Stimulated activated CD4-positive, alpha-beta T cell treated with anti-CD3 and anti-CD28 coated beads, Interleukin-12 subunit alpha, Interleukin-12 subunit beta, amount 100 ng/mL, for 4 hours (primary cell): ENCODE data around the gene SIGLEC15.
"Not testable (repeated sequence)": the region's sequence is repeated elsewhere in the genome, so short reads cannot be mapped to it uniquely, and the experiment has no call there.

Experiments used
- DNase-seq: peaks from one replicate; pipeline ENCODE4 v3.0.0-alpha.2; 2020

The SIGLEC15 gene, protein sequence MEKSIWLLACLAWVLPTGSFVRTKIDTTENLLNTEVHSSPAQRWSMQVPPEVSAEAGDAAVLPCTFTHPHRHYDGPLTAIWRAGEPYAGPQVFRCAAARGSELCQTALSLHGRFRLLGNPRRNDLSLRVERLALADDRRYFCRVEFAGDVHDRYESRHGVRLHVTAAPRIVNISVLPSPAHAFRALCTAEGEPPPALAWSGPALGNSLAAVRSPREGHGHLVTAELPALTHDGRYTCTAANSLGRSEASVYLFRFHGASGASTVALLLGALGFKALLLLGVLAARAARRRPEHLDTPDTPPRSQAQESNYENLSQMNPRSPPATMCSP

DNA sequence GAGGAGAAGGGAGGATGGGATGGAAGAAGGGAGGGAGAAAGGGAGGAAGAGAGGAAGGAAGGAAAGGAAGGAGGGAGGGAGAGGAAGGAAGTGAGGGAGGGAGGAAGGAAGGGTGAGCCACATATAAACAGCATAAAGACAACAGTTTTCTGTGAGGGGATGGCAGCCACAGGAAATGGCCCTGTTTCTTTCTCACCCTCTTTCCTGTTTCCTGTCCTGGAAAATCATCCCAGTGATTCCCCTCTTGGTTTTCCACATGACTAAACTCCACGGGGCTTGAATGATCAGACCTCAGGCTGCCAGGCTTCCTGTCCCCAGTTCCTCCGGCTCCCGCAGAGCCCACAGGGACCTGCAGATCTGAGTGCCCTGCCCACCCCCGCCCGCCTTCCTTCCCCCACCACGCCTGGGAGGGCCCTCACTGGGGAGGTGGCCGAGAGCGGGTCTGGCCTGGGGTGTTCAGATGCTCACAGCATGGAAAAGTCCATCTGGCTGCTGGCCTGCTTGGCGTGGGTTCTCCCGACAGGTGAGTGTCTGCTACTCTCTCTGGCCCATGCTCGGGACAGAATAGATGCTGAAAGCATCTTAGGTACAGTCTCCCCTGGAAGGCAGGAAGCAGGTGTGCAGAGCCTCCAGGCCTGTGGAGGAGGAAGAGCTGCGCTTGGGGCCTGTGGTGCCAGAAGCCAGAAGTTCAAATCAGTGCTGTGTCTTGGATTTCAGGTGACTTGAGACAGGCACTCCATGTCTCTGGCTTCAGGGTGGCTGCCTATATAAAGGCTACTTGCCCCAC lies at the start of gene SIGLEC15:
Gene SIGLEC15, plus strand, starts transcription at position 418 of the 787 bp plus-strand sequence. Its CDS starts 54 bp downstream, at position 472.
- DNase-seq, result no peak

DNA sequence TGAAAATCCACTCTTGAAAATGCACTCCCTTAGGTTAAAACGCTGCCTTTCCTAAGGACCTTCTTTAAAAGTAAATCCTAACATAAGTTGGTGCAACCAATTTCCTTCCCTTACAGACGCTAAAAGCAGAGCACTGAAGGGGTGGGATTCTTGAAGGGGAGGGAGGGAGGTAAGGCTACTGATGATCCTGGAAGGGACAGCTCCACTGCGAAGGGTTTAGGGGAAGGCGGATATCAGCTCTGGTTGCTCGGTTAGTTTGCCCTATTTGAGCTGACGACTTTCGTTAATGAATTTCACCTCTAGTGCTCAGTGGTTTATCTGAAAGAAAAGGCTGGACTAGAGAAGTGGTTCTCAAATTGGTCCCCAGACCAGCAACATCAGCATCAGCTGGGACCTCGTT lies 49.7 kb upstream of the SIGLEC15 start:
- no peak for DNase-seq

DNA sequence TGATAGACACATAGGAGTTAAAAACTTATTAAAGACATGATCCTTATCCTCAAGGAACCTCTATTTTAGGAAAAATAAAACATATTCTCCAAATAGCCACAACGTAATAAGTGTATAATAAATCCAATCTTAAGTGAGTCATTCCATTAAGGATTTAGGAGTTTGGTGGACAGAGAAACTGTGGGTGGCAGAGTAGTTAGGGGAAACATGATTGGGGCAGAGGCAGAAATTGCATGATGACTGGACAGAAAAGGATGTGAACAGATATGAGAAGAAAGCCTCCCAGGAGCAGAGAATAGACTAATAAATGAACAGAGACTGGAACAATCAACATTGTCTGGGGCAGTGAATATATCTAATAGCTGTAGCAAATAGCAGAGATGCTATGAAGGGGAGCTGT lies 48.1 kb upstream of the SIGLEC15 start:
- DNase-seq, result no peak

DNA sequence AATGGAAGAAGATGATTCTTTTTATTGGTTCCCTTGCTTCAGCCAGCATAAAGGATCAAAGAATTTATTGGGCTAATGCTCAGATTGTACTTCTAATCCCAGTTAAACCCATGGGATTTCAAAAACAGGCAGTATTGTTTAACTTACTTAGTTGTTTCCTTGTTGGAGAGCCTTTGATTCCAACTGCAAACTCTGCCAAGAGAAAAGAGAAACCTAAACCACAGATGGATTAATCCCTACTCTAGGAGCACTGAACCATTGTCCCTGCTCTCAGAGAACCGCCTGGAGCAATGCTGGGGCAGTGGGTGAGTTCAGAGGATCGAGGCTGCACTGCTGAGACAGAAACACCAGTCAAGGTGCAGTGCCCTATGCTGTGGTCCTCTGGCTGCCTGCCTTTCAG lies 44.9 kb upstream of the SIGLEC15 start:
- no peak for DNase-seq

DNA sequence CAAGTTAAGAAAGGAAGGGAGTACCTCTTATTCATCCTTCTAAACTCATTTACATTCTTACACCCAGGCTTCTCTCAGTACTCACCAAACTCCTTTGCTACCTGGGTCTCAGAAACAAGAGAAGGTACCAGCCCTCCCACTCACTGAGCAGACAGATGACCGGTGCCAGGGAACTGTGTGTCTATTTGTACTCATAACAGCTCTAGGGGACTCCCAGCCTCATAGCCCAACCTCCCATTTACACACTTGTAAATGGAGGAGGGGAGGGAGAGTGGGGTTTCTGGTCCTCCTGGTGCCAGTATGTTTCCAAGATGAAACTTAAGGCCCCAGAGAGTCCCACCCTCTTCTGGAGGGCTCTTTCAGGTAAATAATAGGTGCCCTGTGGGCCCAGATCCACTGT lies 42.8 kb upstream of the SIGLEC15 start:
- DNase-seq, result no peak

DNA sequence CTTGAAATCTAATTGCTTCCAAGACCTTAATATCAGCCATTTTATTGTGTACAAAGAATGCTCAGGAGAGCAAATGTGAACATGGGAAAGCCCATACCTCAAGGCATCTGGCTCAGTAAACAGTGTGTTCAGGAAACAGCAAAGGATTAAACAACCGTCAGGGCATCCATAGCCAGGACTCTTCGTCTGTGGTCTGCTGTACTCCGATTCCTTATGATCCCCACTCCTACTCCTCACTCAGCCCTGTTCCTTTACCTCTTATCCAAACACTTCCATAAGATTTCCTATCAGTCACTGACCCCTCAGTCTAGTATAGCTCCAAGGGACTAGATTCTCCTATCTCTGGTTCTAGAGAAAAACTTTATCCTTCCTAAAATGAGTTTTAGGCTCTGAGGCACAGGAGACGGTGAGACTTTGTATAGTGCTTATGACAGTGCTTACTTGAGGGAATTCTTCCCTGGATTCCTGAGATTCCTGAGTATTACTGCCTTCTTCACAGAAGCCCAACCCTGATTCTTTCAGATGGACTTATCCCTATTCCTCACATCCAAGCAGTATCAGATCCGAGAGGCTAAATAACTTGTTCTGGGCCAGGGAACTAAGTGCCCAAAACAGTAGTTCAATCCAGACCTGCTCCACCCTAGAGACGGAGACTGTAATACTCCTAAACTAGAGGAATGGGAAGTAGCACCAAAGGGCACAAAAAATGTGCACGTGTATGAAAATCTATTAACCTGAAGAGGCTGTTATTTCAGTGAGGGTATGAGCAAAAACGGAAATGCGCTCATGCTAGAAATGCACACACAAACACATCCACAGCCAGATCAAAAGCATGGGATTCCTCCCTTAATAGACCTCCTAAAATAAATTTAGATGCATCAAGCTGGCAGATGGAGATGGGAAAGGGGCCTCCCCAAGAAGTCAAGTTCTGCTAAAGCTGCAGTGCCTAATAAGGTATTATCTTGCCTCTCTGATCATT lies 42.1 kb upstream of the SIGLEC15 start:
- DNase-seq, result no peak

DNA sequence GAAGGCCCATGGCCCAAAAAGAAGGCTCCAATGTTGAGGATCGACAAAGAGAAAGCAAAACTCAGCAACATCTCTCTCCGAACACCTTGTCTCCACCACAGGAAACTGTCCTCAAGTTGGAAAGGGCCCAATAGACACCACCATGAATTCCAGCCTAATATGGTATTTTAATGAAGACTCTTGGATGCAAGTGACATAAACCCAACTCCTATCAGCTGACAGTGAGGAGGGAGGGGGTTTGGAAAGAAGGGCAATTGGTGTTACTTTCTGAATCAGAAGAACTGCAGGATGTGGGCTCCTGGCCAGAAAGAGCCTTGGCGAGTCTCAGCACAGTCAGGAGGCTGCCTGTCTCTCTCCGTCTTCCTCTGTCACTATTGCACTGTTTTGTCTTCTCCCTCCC lies 40.3 kb upstream of the SIGLEC15 start:
- DNase-seq, result no peak

DNA sequence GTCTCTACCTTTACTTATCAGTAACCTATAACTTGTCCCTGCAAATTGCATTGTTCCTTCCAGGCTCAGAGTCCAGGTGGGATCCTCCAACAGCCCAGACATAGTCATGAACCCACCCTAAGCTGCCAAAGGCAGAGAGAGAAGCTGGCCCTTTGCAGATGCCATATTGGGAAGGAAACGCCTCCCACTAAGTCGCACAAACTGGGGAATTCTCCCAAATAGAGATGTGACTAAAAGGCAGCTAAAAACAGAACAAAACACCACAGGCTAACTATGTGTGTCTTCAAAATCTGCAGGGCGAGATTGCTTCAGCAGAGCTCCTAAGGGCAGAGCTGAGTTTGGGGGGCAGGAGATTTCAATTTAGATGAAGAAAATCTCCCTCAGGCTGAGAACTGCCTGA lies 38.5 kb upstream of the SIGLEC15 start:
- no peak for DNase-seq

DNA sequence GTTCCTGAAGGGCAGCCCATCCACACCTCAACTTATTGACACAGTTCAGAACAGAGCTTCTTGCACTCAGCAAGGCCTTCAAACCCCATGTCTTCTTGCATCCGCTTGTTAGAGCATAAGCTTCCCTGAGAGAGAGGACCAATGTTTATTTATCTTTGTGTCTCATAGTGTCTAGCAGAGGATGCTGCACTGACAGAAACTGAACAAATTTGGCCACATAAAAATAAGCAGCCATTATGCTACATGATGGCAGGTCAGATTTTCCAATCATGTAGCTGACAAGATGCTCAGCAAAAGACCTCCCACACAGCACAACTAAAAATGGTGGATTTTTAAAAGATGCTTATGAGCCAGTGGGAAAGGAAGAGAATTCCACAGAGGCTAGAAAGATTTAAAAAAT lies 38.1 kb upstream of the SIGLEC15 start:
- no peak for DNase-seq

DNA sequence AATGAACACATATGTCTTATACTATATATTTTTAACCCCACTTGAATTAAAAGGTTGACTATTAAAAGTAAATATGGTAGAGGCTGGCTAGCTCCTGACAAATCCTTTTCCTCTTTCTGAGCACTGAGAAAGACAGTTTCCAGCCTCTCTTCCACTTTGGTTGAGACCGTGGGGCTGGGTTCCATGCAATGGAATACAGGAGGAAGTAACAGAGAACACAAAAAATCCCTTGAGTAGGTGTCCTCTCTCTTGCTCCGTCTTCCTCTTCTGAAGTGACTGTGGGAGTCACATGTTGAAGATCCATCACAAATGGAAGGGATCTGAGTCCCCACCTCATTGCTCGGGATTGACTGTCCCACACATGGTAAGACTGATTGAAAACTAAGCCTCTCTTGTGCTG lies 36.6 kb upstream of the SIGLEC15 start:
- DNase-seq, result no peak

DNA sequence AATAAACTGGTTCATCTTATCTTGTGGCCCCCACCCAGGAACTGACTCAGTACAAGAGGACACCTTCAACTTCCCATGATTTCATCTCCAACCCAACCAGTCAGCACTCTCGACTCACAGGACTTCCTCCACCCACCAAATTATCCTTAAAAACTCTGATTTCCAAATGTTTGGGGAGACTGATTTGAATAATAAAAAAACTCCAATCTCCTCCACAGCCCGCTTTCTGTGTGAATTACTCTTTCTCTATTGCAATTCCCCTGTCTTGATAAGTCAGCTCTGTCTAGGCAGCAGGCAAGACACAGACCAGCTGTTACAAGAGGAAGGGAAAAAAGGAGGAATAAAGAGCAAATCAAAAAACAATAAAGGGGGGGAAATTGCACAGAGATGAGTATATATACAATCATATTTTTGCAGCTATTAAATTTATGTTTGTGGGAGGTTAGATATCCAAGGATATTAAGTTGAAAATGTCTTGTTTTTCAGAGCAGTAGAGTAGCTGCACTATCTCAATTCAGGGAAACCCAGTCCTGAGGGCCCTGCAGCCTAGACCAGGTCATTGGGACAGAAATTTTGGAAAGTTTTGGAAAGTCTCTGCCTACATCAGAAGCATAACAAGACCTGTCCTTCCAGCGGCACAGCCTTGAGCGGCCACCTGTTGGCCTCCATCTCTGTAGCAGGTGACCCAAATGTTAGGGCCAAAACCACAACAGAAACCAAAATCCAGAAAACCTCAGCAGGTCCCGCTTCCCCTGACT lies 32.8 kb upstream of the SIGLEC15 start:
- no peak for DNase-seq

DNA sequence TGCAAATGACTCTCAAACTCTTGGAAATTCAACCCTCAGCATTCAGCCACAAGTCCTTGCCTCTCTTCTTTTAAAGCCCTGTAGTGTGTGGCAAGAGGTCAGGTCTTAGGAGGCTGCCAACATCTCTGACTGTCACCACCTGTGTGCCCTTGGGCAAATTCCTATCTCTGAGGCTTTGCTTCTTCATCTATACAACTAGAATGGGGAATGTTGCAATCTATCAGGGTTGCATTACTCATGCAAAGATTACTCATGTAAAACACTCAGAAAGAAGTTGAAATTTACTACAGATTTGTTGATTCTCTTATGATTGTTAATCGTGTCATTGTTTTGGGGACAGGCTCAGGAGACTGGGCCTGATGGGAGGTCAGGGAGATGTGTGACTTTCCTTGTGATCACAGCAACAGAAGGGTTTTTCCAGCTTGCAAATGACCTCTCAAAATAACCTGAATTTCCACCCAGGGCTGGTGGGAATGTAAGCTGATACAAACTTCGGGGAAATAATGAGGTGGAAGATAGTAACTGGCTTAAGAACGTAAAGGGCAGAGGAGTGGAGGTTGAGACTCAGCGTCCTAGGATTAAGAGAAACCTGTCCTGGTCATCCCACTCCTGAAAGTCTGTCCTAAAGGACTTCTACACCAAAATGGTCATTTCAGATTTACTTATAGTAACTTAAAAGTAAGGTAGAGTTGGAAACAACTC lies 32.1 kb upstream of the SIGLEC15 start:
- no peak for DNase-seq

DNA sequence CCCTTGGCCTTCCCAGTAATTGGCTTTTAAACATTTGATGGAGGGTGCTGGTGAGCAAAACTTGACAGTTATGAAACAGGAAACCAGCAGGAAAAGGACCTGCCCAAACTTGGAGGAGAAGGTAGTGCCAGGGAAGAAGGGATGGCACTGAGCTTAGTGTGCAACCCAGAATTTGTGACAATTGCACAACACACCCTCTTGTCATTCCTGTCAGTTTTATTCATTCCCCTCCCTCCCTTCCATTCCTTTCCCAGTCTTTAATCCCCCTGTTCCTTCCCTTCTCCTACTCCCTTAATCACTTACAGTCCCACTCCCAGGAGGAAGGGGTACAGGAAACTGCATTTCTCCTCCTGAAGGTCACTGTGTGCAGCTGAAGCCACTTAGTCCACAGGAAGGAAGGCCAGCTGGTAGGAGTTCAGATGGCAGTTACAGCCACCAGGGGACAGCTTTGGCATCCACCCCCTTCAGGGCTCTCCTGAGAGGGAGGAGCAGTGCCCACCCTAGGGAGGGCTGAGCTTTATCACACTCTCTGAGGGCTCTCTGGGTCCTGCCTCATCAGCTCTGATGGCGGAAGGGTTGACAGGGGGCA lies 24.0 kb upstream of the SIGLEC15 start:
- no peak for DNase-seq

DNA sequence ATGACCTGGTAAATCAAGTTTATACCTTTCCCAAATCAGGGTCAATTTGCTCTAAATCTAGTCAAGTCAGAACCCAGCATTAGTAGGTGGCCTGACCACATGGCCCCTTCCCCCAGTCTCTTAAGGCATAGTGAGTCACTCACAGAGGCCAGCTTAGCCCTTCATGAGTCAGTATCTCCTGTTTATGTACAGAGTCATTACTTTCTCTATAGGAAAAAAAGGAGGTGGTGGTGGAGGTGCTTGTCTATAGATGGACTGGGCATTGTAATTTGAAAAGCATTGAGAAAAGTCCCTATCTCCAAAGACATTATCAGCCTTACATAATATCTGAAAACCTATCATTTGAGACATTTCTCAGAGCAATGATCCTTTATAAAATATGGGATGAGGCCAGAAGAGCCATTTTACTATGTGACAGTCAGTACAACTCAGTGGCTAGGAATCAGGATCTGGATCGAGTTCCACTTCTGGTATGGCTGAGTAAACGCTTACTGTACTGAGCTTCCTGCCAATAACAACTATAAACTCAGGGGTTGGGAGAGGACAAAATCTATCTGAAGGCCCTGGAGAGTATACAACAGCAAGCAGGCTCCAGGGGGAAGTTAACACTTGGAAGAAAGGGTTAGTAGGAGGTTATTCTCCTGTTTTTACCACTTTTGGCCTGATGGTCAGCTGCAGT lies 22.5 kb upstream of the SIGLEC15 start:
- DNase-seq, result no peak

DNA sequence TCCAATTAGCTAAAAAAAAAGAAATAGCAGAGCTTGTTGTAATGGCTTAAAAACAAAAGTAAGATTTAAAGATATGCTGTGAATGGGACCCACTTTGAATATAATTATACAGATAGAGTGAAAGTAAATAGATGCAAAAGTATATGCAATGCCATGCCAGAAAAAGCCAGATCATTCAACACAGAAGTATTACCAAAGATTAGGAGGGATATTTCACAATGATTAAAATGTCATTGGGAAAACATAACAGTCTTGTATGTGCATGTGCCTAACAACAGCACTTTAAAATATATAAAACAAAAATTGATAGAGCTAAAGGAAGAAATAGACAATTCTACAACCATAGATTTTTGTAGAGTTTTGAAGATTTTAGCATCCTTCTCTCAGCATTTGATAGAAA lies 19.9 kb upstream of the SIGLEC15 start:
- DNase-seq, result no peak

DNA sequence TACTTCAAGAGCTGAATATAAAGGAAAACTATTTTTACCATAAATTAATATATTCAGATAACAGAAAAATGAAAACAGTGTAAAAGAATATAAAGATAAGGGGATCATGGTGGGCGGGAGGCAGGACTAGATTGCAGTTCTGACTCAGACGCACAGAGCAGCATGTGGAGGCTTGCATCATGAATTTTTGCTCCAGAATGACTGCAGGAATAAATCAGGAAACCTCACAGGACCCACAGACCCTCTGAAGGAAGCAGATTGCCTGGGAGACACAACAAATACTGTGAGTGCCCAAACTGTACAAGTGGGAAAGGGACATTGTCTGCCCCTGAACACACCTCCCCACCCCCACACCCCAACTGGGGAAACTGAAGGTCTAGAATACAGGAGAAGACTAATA lies 19.2 kb upstream of the SIGLEC15 start:
- no peak for DNase-seq

DNA sequence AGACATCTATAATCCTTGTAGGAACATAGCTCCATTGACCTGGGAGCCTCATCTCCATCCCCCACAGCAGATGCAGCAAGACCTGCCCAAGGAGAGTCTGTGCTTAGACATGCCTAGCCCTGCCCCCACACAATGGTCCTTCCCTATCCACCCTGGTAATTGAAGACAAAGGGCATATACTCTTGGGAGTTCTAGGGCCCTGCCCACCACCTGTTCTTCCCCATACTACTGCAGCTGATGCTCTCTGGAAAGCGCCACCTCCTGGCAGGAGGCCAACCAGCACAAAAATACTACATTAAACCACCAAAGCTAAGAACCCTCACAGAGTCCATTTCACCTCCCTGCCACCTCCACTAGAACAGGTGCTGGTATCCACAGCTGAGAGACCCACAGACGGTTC lies 18.3 kb upstream of the SIGLEC15 start:
- DNase-seq, result peak; percentile 8

DNA sequence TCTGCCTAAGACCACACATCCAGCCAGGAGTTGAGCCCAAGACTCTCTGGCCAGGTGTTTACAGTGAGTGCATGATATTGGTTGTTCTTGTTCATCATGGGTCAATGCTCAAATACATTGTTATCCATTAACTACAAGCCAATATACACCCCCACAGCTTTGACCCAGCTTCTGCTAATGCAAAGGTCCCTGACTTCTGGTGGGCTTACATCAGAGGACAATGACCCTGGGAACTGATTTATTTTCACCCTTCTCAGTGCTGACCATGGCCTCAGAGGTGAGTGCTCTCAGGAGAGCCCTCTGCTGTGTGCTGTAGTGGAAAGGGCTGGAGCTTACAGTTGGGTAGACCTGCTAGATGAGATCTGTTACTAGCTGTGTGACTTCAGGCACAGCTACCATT lies 10.7 kb upstream of the SIGLEC15 start:
- not testable (repeated sequence) for DNase-seq

DNA sequence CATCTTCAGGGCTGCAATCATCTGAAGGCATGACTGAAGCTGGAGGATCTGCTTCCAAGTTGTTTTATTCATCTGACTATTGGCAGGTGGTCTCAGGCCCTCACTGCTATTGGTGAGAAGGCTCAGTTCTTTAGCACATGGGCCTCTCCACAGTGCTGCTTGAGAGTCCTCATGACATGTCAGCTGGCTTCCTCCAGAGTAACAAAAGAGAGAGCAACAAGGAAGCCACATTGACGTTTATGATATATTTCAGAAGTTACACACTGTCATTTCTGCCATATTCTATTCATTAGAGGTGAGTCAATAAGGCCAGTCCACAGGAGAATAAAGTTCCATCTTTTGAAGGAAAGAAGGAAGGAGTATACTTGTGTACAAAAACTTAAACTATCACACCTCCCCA lies 7.9 kb upstream of the SIGLEC15 start:
- DNase-seq, result no peak

DNA sequence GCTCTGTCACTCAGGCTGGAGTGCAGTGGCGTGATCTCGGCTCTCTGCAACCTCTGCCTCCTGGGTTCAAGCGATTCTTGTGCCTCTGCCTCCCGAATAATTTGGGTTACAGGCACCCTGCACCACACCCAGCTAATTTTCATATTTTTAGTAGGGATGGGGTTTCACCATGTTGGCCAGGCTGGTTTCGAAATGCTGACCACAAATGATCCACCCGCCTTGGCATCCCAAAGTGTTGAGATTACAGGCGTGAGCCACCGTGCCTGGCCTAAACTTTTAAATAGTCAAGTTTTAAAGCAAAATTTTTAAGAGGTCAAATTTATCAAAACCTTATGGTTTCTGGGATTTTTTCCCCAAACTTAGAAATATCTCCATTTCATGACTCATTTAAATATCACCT lies 6.7 kb upstream of the SIGLEC15 start:
- not testable (repeated sequence) for DNase-seq
